ENCODE results near the gene METTL21C. TPM values are rescaled to one million over a fixed set of nuclear protein-coding genes. Genes with fewer than 3 reads are reported as not detected.

METTL21C gene
- total RNA-seq, 3 donors from 2014 or later (not counting 1 experiment from before 2014, with no cell fraction given) = not detected

DNA sequence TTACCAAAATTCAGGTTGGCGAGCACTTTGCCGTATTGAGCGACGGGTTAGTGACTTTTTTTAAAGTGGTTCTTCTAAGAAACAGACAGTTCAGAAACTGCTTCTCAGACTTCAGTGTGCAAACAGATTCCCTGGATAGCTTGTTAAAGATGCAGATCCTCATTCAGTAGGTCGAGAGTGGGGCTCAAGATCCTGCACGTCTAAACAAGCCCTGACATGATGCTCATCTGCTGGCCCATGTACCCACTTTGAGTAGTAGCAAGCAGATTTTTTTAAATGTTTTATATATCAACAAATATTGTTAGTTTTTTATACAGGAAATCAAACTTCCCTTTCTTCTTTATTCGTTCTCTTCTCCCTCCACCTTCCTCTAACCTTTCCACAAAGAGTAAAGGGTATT is 7.3 kb downstream of the METTL21C start:
- Histone ChIP-seq H3K36me3 (ENCODE audit: control insufficient read depth, insufficient read depth, low read length) (no peaks in the 10 kb centered on the region), H3K4me1 (ENCODE audit: control insufficient read depth, insufficient read depth, low read length) (peaks cover 8% of the 10 kb centered on the region), H3K27me3 (ENCODE audit: control insufficient read depth, insufficient read depth, low read length) (no peaks in the 10 kb centered on the region), H3K4me3 (ENCODE audit: low read length) (no peak overlapping the region), H3K27ac (ENCODE audit: low read length) (no peak overlapping the region), H3K9me3 (ENCODE audit: control insufficient read depth, insufficient read depth, low read length) (no peaks in the 10 kb centered on the region)
- intact Hi-C loops (cut with micrococcal nuclease) = loop anchor here (5.0 kb wide), 1 partner anchor 35 kb away; no protein-coding TSS in a partner anchor
- no peak overlapping the region for H3K4me3 Mint-ChIP-seq
- DNase-seq (no peak), ATAC-seq (no peak)
- no peaks in the 10 kb centered on the region for H3K36me3 Mint-ChIP-seq
- peaks cover 6 to 12% of the 10 kb centered on the region in 2 donors for H3K27me3 Mint-ChIP-seq (ENCODE audit: low read depth in 2 of 2)
- no peaks in the 10 kb centered on the region for H3K9me3 Mint-ChIP-seq
- no peak overlapping the region for H3K27ac Mint-ChIP-seq
- TF ChIP-seq, protein P1, sequence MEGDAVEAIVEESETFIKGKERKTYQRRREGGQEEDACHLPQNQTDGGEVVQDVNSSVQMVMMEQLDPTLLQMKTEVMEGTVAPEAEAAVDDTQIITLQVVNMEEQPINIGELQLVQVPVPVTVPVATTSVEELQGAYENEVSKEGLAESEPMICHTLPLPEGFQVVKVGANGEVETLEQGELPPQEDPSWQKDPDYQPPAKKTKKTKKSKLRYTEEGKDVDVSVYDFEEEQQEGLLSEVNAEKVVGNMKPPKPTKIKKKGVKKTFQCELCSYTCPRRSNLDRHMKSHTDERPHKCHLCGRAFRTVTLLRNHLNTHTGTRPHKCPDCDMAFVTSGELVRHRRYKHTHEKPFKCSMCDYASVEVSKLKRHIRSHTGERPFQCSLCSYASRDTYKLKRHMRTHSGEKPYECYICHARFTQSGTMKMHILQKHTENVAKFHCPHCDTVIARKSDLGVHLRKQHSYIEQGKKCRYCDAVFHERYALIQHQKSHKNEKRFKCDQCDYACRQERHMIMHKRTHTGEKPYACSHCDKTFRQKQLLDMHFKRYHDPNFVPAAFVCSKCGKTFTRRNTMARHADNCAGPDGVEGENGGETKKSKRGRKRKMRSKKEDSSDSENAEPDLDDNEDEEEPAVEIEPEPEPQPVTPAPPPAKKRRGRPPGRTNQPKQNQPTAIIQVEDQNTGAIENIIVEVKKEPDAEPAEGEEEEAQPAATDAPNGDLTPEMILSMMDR (IDR thresholded peaks at IDR 0.05) = no peak
- H3K4me1 Mint-ChIP-seq = peaks cover 19 to 29% of the 10 kb centered on the region in 2 donors
- WGBS (ENCODE audit: insufficient coverage) = 86% methylated on average over 6 of the region's 7 CpGs

DNA sequence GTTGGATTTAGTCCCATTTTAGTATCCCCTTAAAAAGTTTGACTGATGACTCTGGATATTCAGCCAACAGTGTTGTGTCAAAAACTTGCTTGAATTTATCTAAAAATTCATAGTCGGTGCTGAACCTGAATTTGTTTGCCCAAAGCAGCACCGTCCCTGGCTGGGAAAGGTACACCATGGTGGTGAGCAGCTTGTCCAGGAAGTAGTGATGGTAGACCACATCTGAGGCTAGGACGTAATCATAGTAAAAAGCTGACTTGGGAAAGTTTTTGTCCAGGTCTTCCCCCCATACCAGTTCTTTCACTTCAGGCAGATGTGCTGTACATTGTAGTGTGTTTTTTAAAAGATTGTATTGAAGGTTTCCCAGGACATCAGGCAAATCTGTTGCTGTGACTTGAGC is 8.8 kb downstream of the METTL21C start:
- intact Hi-C loops (cut with micrococcal nuclease) = loop anchor here (5.0 kb wide), 1 partner anchor 36 kb away; no protein-coding TSS in a partner anchor
- H3K36me3 ChIP-seq (ENCODE audit: control insufficient read depth, insufficient read depth, low read length) = no peaks in the 10 kb centered on the region
- Mint-ChIP-seq H3K9me3 (no peaks in the 10 kb centered on the region), H3K36me3 (no peaks in the 10 kb centered on the region), H3K4me3 (no peak overlapping the region), H3K27me3 (ENCODE audit: low read depth in 2 of 2) (peaks cover 5 to 7% of the 10 kb centered on the region in 2 donors), H3K27ac (peak overlapping the region in 1 of 2 donors; percentile 31), H3K4me1 (peaks cover 25 to 39% of the 10 kb centered on the region in 2 donors)
- no peak overlapping the region for H3K27ac ChIP-seq (ENCODE audit: low read length)
- DNase-seq (peak in 1 of 2 donors; percentile 30), ATAC-seq (peak in 2 of 3 donors; percentile 26 to 78)
- H3K4me3 ChIP-seq (ENCODE audit: low read length) = no peak overlapping the region
- WGBS (ENCODE audit: insufficient coverage) = 25% methylated on average over 3 of the region's 3 CpGs
- TF ChIP-seq, protein P1 (IDR thresholded peaks at IDR 0.05) = no peak
- no peaks in the 10 kb centered on the region for H3K27me3 ChIP-seq (ENCODE audit: control insufficient read depth, insufficient read depth, low read length)
- H3K9me3 ChIP-seq (ENCODE audit: control insufficient read depth, insufficient read depth, low read length) = no peaks in the 10 kb centered on the region
- H3K4me1 ChIP-seq (ENCODE audit: control insufficient read depth, insufficient read depth, low read length) = peaks cover 11% of the 10 kb centered on the region

- intact Hi-C loops (cut with micrococcal nuclease) = no loop called here
- Histone ChIP-seq H3K9me3 (ENCODE audit: control insufficient read depth, insufficient read depth, low read length) (no peaks in the 10 kb centered on the region), H3K27me3 (ENCODE audit: control insufficient read depth, insufficient read depth, low read length) (no peaks in the 10 kb centered on the region), H3K36me3 (ENCODE audit: control insufficient read depth, insufficient read depth, low read length) (peaks cover 12% of the 10 kb centered on the region), H3K27ac (ENCODE audit: low read length) (no peak overlapping the region), H3K4me3 (ENCODE audit: low read length) (no peak overlapping the region), H3K4me1 (ENCODE audit: control insufficient read depth, insufficient read depth, low read length) (peaks cover 13% of the 10 kb centered on the region)
- TF ChIP-seq, protein P1 (IDR thresholded peaks at IDR 0.05) = no peak
- ATAC-seq (no peak), DNase-seq (no peak)
- peaks cover 6% of the 10 kb centered on the region for H3K36me3 Mint-ChIP-seq
- no peak overlapping the region for H3K4me3 Mint-ChIP-seq
- H3K27me3 Mint-ChIP-seq (ENCODE audit: low read depth in 2 of 2) = peaks cover 0 to 4% of the 10 kb centered on the region in 2 donors
- H3K27ac Mint-ChIP-seq = no peak overlapping the region
- 100% methylated on average over 1 of the region's 2 CpGs for WGBS (ENCODE audit: insufficient coverage)
- peaks cover 30 to 45% of the 10 kb centered on the region in 2 donors for H3K4me1 Mint-ChIP-seq
- H3K9me3 Mint-ChIP-seq = no peaks in the 10 kb centered on the region
Observed at GRCh38 chr13:102683637-102684036, 11.2 kb downstream of the METTL21C start.

DNA sequence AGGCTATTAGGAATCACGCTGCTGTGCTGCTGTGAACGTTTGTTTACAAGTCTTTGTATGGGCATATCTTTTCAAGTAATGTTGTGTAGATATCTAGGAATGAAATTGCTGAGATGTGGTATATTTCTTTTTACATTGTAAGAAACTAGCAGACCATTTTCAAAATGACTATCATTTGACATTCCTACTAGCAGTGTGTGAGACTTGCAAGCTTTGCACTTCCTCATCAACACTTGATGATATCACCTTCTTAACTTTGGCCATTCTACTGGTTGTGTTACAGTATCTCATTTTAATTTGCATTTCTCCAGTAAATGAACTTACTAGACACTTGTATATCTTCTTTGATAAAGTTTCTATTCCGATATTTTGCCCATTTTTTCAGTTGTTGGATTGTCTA is 12.1 kb downstream of the METTL21C start:
- Histone ChIP-seq H3K9me3 (ENCODE audit: control insufficient read depth, insufficient read depth, low read length) (no peaks in the 10 kb centered on the region), H3K27me3 (ENCODE audit: control insufficient read depth, insufficient read depth, low read length) (no peaks in the 10 kb centered on the region), H3K27ac (ENCODE audit: low read length) (no peak overlapping the region), H3K4me3 (ENCODE audit: low read length) (no peak overlapping the region), H3K36me3 (ENCODE audit: control insufficient read depth, insufficient read depth, low read length) (peaks cover 21% of the 10 kb centered on the region), H3K4me1 (ENCODE audit: control insufficient read depth, insufficient read depth, low read length) (peaks cover 13% of the 10 kb centered on the region)
- intact Hi-C loops (cut with micrococcal nuclease) = no loop called here
- ATAC-seq (no peak), DNase-seq (no peak)
- 85% methylated on average over 2 of the region's 3 CpGs for WGBS (ENCODE audit: insufficient coverage)
- Mint-ChIP-seq H3K9me3 (no peaks in the 10 kb centered on the region), H3K27me3 (ENCODE audit: low read depth in 2 of 2) (no peaks in the 10 kb centered on the region), H3K4me1 (peaks cover 23 to 37% of the 10 kb centered on the region in 2 donors), H3K36me3 (peaks cover 6% of the 10 kb centered on the region), H3K4me3 (no peak overlapping the region), H3K27ac (peak overlapping the region; percentile 19 to 24)
- TF ChIP-seq, protein P1 (IDR thresholded peaks at IDR 0.05) = no peak

All from natural killer cell (primary cell).